SHP77 (cell line): ENCODE results near the gene PADI1.

Experiments
- DNase-seq, 2 experiments: peaks; one replicate each; lab custom pipeline; 2025; lab: John Stamatoyannopoulos, UW

Gene PADI1

GRCh38 chr1:17196496-17197185 lies 8.3 kb upstream of the PADI1 start:
- no peak for DNase-seq

- DNase-seq = no peak
Measured at GRCh38 chr1:17197696-17198095, 7.2 kb upstream of the PADI1 start.

- no peak for DNase-seq
Measured at GRCh38 chr1:17198476-17199258, 6.3 kb upstream of the PADI1 start.

DNA sequence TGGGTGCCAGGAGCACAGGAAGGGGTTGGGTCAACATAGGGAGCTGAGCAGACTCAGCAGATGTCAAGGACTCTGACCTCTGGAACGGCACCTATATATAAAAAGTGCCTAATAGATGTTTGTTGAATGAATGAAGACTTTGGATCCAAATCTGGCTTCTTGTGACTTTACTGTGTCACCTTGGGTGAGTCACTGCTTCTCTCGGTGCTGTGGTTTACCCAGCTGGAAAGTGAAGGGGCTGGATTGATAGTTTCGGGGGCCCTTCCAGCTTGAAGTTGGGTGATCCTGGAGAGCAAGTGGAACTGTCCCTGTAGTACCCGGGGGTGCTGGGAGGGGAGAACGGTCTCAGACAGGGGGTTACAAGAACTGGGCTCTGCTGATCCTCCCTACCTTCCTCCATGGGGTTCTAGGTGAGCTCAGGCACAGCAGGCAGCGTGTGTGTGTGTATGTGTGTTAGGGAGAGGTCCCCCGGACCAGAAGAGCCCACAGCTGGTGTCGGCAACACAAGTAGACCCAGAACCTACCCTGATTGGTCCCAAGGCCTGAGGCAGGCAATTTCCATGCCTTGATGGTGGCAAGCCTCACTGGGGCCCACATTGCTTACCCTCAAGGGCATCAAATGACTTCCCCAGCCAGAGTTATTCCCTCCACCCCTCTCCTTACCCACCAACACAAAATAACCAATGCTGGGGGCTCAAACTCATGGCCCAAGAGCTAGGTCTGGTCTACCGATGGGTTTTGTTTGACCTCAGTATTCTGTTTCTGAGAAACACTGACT lies 5.5 kb upstream of the PADI1 start:
- no peak for DNase-seq

DNA sequence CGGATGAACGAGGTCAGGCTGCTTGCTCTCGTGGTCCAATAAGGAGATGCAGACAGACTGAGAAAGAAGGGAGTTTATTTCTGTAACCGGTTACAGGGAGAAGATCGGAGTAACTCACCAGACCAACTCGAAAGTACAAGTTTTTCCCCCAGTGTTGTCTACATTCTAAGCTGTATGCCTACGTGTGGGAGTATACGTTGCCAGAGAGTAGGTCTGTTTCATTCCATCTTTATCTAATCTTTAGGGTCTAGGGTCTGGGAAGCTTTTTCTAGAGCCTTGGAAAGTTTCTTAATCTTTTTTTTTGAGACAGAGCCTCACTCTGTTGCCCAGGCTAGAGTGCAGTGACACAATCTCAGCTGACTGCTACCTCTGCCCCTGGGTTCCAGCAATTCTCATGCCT lies 4.7 kb upstream of the PADI1 start:
- no peak for DNase-seq

DNA sequence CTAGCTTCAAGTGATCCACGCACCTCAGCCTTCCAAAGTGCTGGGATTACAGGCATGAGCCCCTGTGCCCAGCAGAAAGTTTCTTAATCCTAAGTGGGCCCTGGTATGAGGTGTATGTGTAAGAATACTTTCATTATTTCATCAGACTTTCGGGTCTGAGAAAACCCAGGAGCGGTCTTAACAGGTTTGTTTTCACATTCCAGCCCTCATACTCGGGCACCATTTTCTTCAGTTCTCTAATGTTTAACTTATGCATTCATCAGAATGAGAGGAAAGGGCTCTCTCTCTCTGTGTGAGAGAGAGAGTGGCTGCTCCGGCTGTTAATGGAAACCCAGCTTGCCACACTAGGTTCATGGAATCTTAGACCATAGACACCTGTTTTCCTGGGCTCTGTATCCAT lies 4.2 kb upstream of the PADI1 start:
- DNase-seq = no peak

DNA sequence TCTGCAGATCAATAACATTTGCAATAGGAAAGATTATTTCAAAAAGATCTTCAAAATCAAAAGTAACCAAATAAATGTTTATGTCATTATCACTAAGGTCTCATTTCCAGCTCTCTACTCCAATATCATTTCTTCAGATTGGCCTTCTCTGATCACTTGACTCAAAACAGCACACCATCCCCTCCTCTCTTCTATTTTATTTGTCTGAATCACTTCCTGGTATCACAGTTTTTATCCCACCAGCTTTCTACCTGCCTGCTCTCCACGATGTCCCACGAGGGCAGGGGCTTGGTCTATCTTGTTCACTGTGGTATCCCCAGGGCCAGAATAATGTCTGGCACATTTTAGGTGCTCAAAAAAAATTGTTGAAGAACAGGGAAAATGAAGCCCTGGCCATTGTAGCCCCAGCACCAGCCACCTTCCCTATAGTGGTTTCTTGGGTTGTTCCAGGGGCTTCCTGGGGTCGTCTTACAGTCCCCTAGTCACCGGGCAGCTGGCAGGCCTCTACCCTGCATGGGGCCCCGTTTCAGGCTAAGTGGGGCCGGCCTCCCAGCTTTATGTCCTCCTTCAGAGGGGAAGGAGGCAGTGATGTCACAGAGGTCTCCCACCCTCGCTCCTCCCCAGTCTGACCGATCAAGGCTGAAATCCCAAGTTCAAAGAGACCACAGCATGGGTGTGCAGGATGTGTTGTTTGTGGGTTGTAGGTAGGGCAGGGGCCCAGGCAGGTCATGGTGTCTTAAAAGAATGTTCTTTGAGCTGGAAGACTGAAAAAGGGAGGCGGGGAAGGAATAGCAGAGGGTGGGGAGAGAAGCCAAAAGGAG lies 3.5 kb upstream of the PADI1 start:
- no peak for DNase-seq

- no peak for DNase-seq
Measured at GRCh38 chr1:17205652-17206051, 724 bp downstream of the PADI1 start.

- no peak for DNase-seq
Measured at GRCh38 chr1:17206196-17206595, 1.3 kb downstream of the PADI1 start.

- DNase-seq = no peak
Measured at GRCh38 chr1:17207046-17207445, 2.1 kb downstream of the PADI1 start.

DNA sequence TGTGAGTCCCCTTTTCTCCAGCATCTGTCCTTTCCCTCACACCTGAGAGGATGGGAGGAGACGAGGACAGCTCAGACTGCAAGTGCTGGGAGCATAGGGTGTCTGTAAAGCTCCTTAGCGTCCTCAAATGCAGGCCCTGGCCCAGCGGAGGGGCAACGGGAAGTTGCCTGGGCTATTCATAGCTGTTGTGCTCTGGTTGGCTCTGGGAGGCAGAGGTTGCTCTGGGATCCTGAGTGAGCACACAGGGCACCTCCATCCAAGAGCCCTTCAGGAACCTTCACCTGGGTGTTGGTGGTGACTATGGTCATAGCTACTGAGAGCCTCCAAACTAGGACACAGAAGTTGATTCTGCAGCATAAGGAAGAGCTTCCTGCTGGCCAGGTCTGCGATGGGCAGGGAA lies 2.6 kb downstream of the PADI1 start:
- DNase-seq = no peak

DNA sequence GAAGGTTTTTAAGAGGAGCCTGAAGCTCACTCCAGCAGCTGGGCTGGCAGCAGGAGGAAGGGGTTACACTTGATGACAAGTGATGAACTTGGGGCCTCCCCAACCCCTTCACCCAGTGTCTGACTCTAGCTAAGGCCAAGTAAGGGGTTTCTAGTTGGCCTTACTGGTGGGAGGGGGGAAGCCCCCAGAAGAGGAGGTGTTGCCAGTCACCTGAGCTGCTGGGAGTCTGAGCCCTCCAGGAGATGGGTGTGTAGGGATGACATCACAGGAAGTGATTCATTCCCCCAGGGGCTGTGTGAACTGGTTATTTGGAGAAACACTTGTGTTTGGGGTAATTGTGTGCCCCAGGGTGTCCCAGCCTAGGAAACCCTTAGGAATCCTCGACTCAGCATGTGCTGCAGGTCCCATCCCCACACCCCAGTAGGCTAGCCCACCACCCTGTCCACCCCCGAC lies 3.1 kb downstream of the PADI1 start:
- no peak for DNase-seq

DNA sequence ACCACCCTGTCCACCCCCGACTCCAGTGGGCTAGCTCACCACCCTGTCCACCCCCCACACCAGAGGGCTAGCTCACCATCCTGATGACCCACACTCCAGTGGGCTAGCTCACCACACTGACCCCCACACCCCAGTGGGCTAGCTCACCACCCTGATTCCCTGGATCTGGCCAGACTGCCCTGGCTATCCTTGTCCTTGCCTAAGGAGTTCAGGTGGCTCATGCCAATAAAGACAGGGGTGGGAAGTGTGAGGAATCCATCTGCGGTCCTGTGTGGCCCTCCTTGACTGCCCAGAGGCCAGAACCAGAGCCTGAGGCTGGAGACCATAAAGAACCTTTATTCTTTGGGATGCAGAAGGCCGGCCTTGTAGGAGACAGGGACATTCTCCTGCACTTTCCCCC lies 3.6 kb downstream of the PADI1 start:
- no peak for DNase-seq

- DNase-seq = no peak
Measured at GRCh38 chr1:17209430-17209829, 4.5 kb downstream of the PADI1 start.

DNA sequence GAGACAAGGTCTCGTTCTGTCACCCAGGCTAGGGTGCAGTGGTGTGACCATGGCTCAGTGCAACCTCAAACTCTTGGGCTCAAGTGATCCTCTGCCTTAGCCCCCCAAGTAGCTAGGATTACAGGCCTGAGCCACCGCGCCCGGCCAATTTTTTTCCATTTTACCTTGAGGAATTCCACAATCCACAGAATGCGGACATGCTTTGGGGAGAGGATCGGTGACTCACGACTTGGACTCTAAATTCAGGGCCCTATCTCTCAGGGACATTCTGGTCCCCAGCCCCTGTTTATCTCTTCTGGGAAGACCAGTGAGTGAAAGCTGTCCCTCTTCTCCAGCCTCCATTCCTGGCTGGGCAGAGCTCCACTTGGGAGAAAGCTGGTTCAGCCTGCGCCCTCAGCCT lies 5.2 kb downstream of the PADI1 start:
- no peak for DNase-seq

GRCh38 chr1:17211377-17211776 lies 6.4 kb downstream of the PADI1 start:
- DNase-seq = no peak

DNA sequence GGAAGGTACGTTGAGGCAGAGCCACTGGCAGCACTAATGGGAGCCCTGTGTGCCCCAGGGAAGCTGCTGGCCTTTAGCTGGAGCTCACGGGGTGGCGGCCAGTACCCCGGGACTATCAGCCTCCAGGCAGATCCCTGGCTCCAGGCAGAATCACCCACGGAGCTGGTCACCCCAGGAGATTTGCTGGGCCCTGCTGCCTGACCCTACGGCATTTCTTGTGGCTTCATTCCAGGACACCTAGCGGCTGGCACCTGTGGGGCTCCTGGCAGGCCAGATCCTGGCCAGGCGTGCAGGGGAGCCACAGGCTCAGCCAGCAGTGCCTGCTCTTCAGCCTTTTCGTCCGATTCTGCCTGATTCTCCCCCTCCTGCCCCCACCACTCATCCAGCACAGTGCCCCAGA lies 7.1 kb downstream of the PADI1 start:
- no peak for DNase-seq

- no peak for DNase-seq
Measured at GRCh38 chr1:17212487-17213121, 7.7 kb downstream of the PADI1 start.

DNA sequence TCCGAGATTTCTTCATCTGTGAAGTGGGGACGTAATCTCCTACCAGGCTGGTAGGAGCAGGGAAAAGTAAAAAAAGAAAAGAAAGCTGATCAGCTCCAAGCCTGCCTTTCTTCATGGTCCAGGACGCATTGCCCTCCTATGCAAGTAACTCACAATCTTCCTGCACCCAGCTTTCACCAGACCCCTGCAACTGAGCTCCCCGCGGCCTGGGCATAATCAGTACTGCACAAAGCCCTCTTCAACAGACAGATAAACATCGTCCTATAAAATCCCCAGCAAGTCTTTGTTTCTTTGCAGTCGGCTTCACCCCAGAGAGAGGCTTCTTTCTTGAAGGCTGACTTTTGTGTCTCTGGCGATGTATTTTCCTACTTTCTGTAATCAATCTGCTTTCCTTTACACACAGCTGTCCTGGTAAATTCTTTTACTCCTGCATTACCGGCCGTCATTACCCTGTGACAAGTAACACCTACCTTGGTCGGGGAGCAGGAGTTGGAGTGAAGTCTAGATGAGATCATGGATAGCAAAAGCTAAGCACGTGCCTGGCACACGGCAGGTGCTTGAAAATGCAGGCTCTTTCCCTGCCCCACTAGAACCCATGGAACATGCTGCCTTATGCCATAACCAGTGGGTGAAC lies 8.3 kb downstream of the PADI1 start:
- DNase-seq = no peak

DNA sequence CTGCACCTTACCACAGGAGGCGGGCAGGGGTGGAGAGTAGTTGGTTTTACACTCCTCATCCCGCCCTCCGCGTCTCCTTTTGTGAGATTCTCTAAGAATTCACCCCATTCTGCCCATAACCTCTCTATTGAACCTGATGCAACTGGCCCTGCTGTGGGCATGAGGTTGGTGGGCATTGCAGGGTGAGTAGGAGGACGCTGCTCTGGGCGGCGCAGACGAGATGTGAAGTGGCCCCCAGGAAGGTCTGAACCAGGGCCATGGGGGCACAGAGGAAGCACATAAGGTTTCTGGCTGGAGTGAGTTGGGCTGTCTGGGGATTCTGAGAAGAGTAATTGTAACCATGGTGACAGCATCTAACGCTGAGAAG lies 8.8 kb downstream of the PADI1 start:
- no peak for DNase-seq

- DNase-seq = no peak
Measured at GRCh38 chr1:17214876-17215544, 10.1 kb downstream of the PADI1 start.
